Keratinocyte (primary cell): ENCODE data around the gene UBIAD1. TPM values are rescaled to one million over a fixed set of nuclear protein-coding genes. Genes with fewer than 3 reads are reported as not detected.

Experiments used
- DNase-seq: peaks from one replicate; pipeline ENCODE4 v3.0.0-alpha.2; 2011; ENCODE audit warnings: low read depth, missing footprints, low spot score
- FAIRE-seq: peaks from 2 replicates; lab custom pipeline; 2011; peaks lifted over from hg19 to GRCh38; lab: Jason Lieb, UNC
- H2AFZ ChIP-seq: 2 replicates; pipeline ENCODE4 v1.6.0; 2012; ENCODE audit warnings: low read length, control low read depth, inconsistent platforms; ENCODE audit not compliant: control insufficient read depth
- H3K27ac ChIP-seq: 2 replicates; pipeline ENCODE4 v1.5.1; 2011; ENCODE audit warnings: low read length; ENCODE audit not compliant: control insufficient read depth, insufficient read depth
- H3K27me3 ChIP-seq: 3 replicates; pipeline ENCODE4 v1.6.0; 2011; ENCODE audit warnings: low read length; ENCODE audit not compliant: control insufficient read depth, insufficient read depth; ENCODE audit errors: extremely low read depth
- H3K36me3 ChIP-seq, 2 experiments: 2 replicates in 1 of 2; 3 replicates in 1 of 2; pipeline ENCODE4 v1.5.1; 2011; ENCODE audit warnings: low read length in 2 of 2, mild to moderate bottlenecking in 1 of 2; ENCODE audit not compliant: control insufficient read depth in 2 of 2, insufficient read depth in 2 of 2; ENCODE audit errors: extremely low read depth in 1 of 2
- H3K4me1 ChIP-seq: 3 replicates; pipeline ENCODE4 v1.5.1; 2011; ENCODE audit warnings: low read length; ENCODE audit not compliant: control insufficient read depth, insufficient read depth; ENCODE audit errors: extremely low read depth
- H3K4me2 ChIP-seq: 3 replicates; pipeline ENCODE4 v1.6.0; 2011; ENCODE audit warnings: low read depth, low read length; ENCODE audit not compliant: control insufficient read depth, insufficient read depth; ENCODE audit errors: extremely low read depth
- H3K4me3 ChIP-seq, 3 experiments: fragments of 200-600 bp in 1 of 3; sonication (generic) in 1 of 3; 2 replicates in 2 of 3; 3 replicates in 1 of 3; pipeline ENCODE4 v1.5.1; 2011 to 2016; ENCODE audit warnings: low read length in 3 of 3, mild to moderate bottlenecking in 3 of 3, control low read depth in 2 of 3, inconsistent platforms in 1 of 3, low read depth in 1 of 3, mixed read lengths in 1 of 3, mixed run types in 1 of 3, moderate library complexity in 1 of 3; ENCODE audit not compliant: control insufficient read depth in 2 of 3, insufficient read depth in 2 of 3; ENCODE audit errors: extremely low read depth in 1 of 3
- H3K79me2 ChIP-seq: 2 replicates; pipeline ENCODE4 v1.6.0; 2012; ENCODE audit warnings: low read length; ENCODE audit not compliant: control insufficient read depth, insufficient read depth
- H3K9ac ChIP-seq: 3 replicates; pipeline ENCODE4 v1.6.0; 2011; ENCODE audit warnings: low read length; ENCODE audit not compliant: control insufficient read depth, insufficient read depth; ENCODE audit errors: extremely low read depth
- H3K9me1 ChIP-seq: 3 replicates; pipeline ENCODE4 v1.6.0; 2011; ENCODE audit warnings: low read length; ENCODE audit not compliant: control insufficient read depth, insufficient read depth; ENCODE audit errors: extremely low read depth
- H3K9me3 ChIP-seq: 2 replicates; pipeline ENCODE4 v1.5.1; 2012; ENCODE audit warnings: low read depth, low read length; ENCODE audit not compliant: control insufficient read depth
- H4K20me1 ChIP-seq: 3 replicates; pipeline ENCODE4 v1.6.0; 2011; ENCODE audit warnings: low read length; ENCODE audit not compliant: control insufficient read depth, insufficient read depth; ENCODE audit errors: extremely low read depth
- CTCF ChIP-seq, 3 experiments: IDR thresholded peaks in 1 of 3; conservative IDR thresholded peaks in 1 of 3; optimal IDR thresholded peaks in 1 of 3; 2 replicates in 2 of 3; 3 replicates in 1 of 3; pipeline versions ENCODE3 to v1.5.1; 2011; ENCODE audit warnings: low read length in 3 of 3, mild to moderate bottlenecking in 3 of 3, moderate library complexity in 2 of 3, control low read depth in 1 of 3, inconsistent platforms in 1 of 3; ENCODE audit not compliant: insufficient read depth in 2 of 3; ENCODE audit errors: extremely low read depth in 1 of 3
- EZH2 ChIP-seq: IDR thresholded peaks from one replicate; pipeline ENCODE4 v1.6.1; 2012; ENCODE audit warnings: inconsistent platforms, mild to moderate bottlenecking, low read length, moderate library complexity
- dilution Hi-C: fragments of 300-500 bp; cut with MboI; formaldehyde crosslinking; loops from one replicate; pipeline ENCODE4 v1.7.0; 2020; ENCODE audit warnings: low sequenced_read_pairs; ENCODE audit not compliant: extremely low pct_ligation_motif_present
- polyA plus RNA-seq, 5 experiments: library from polyadenylated mRNA; depleted of rRNA in 3 of 5; stranded (reverse) in 3 of 5; stranded (forward) in 1 of 5; unstranded in 1 of 5; fragments of >200 nt; gene quantifications; 1 replicate in 1 of 5; 2 replicates in 3 of 5; 3 replicates in 1 of 5; pipeline versions ENCODE4 v1.2.1 to v1.2.3, GENCODE V29; 2011 to 2012; ENCODE audit warnings: missing spikeins in 2 of 5, low read depth in 1 of 5, low replicate concordance in 1 of 5

UBIAD1 gene
- polyA plus RNA-seq, 1 donor (not counting 4 experiments of a cell fraction or from before 2014, with no cell fraction given) = 9.9 TPM

GRCh38 chr1:11229203-11229602, 43.8 kb upstream of the UBIAD1 start:
- H3K36me3 ChIP-seq = peaks cover 39 to 41% of the 10 kb centered on the region in 2 experiments
- dilution Hi-C loops = no loop called here
- H3K4me3 ChIP-seq = no peak overlapping the region
- no peaks in the 10 kb centered on the region for H4K20me1 ChIP-seq
- no peak overlapping the region for H3K4me2 ChIP-seq
- no peak overlapping the region for H3K27ac ChIP-seq
- H3K9me3 ChIP-seq = no peaks in the 10 kb centered on the region
- H2AFZ ChIP-seq = no peak overlapping the region
- no peaks in the 10 kb centered on the region for H3K9me1 ChIP-seq
- no peaks in the 10 kb centered on the region for H3K4me1 ChIP-seq
- no peaks in the 10 kb centered on the region for H3K79me2 ChIP-seq
- FAIRE-seq (no peak), DNase-seq (no peak)
- H3K27me3 ChIP-seq = no peaks in the 10 kb centered on the region
- H3K9ac ChIP-seq = no peak overlapping the region
- no peak for TF ChIP-seq CTCF (optimal IDR thresholded peaks at IDR 0.05 in 1 of 3, IDR thresholded peaks at IDR 0.05 in 1 of 3, conservative IDR thresholded peaks at IDR 0.05 in 1 of 3; ENCODE audit: extremely low read depth in 1 of 3, insufficient read depth in 2 of 3, low read length in 3 of 3)
- TF ChIP-seq EZH2 = no peak

DNA sequence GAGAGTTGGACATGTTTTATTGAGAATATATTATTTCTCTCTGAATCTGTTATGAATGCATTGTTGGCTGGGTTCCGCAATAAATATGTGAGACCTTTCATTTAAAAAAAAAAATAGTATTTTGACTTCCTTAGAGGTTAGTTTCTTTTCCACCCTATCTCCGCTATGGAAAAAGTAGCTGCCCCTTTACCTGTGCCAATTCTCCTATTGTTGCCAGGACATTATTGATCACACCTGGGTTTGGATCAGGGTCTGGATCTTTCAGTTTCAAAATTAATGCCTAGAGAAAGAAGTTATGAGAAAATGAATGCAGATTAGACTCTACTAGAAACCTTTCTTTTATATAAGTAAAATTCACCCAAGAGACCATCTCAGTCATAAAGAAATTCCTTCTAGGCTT, 39.8 kb upstream of the UBIAD1 start:
- no peaks in the 10 kb centered on the region for H3K9me1 ChIP-seq
- no peak overlapping the region for H3K4me3 ChIP-seq
- no peaks in the 10 kb centered on the region for H3K27me3 ChIP-seq
- H4K20me1 ChIP-seq = no peaks in the 10 kb centered on the region
- dilution Hi-C loops = no loop called here
- no peaks in the 10 kb centered on the region for H3K9me3 ChIP-seq
- no peaks in the 10 kb centered on the region for H3K79me2 ChIP-seq
- H3K4me1 ChIP-seq = no peaks in the 10 kb centered on the region
- no peak overlapping the region for H3K9ac ChIP-seq
- H3K36me3 ChIP-seq = peaks cover 47 to 51% of the 10 kb centered on the region in 2 experiments
- no peak overlapping the region for H2AFZ ChIP-seq
- no peak for DNase-seq
- no peak overlapping the region for H3K27ac ChIP-seq
- TF ChIP-seq EZH2 (no peak), CTCF (optimal IDR thresholded peaks at IDR 0.05 in 1 of 3, IDR thresholded peaks at IDR 0.05 in 1 of 3, conservative IDR thresholded peaks at IDR 0.05 in 1 of 3; ENCODE audit: extremely low read depth in 1 of 3, insufficient read depth in 2 of 3, low read length in 3 of 3) (no peak)
- H3K4me2 ChIP-seq = no peak overlapping the region
- FAIRE-seq = no peak
